Activated naive CD4-positive, alpha-beta T cell treated with anti-CD3 and anti-CD28 coated beads, Interleukin-2, amount 50 U/mL, for 24 hours (primary cell): ENCODE data around the gene CGREF1.
A peak's percentile ranks its signal among the peaks of the same experiment; 100 is the strongest.
"Not testable (repeated sequence)": the region's sequence is repeated elsewhere in the genome, so short reads cannot be mapped to it uniquely, and the experiment has no call there.

ENCODE experiments used
- H3K27ac Mint-ChIP-seq: one replicate; pipeline ENCODE4 v1.8.0; 2021; ENCODE audit warnings: mild to moderate bottlenecking, mixed read lengths
- H3K27me3 Mint-ChIP-seq: one replicate; pipeline ENCODE4 v1.8.0; 2021; ENCODE audit warnings: mixed read lengths
- H3K36me3 Mint-ChIP-seq: one replicate; pipeline ENCODE4 v1.8.0; 2021; ENCODE audit warnings: mixed read lengths
- H3K4me1 Mint-ChIP-seq: one replicate; pipeline ENCODE4 v1.8.0; 2021; ENCODE audit warnings: mixed read lengths
- H3K4me3 Mint-ChIP-seq: one replicate; pipeline ENCODE4 v1.8.0; 2021; ENCODE audit warnings: mild to moderate bottlenecking, mixed read lengths
- H3K9me3 Mint-ChIP-seq: one replicate; pipeline ENCODE4 v1.8.0; 2021; ENCODE audit warnings: mixed read lengths

Gene CGREF1

GRCh38 chr2:27078267-27079194 lies 40.4 kb downstream of the CGREF1 start, which contains the start of gene EMILIN1:
Gene EMILIN1 (plus strand): TSS chr2:27078615. CDS start chr2:27079066, 451 bp downstream.
- H3K4me3 Mint-ChIP-seq, result no peak within 1 kb of the TSS

GRCh38 chr2:27077231-27077630 lies 41.7 kb downstream of the CGREF1 start:
- Mint-ChIP-seq H3K4me3 (no peak overlapping the region), H3K27me3 (no peaks in the 10 kb centered on the region), H3K27ac (no peak overlapping the region), H3K4me1 (peaks cover 60% of the 10 kb centered on the region), H3K36me3 (no peaks in the 10 kb centered on the region), H3K9me3 (no peaks in the 10 kb centered on the region)

More at GRCh38 chr2:27078267-27079194, 40.4 kb downstream of the CGREF1 start, which contains the start of gene EMILIN1:
- H3K27me3 Mint-ChIP-seq, result no peaks in the 10 kb centered on the region
- no peaks in the 10 kb centered on the region for H3K9me3 Mint-ChIP-seq
- H3K4me1 Mint-ChIP-seq, result peaks cover 49% of the 10 kb centered on the region
- peak within 1 kb of the TSS; percentile 46 for H3K27ac Mint-ChIP-seq
- no peaks in the 10 kb centered on the region for H3K36me3 Mint-ChIP-seq

GRCh38 chr2:27076323-27076722 lies 42.6 kb downstream of the CGREF1 start:
- Mint-ChIP-seq H3K27me3 (no peaks in the 10 kb centered on the region), H3K4me3 (no peak overlapping the region)

GRCh38 chr2:27075566-27075871 lies 43.4 kb downstream of the CGREF1 start:
- not testable (repeated sequence) for H3K9me3 Mint-ChIP-seq, H3K4me3 Mint-ChIP-seq, H3K27me3 Mint-ChIP-seq, H3K36me3 Mint-ChIP-seq
- Mint-ChIP-seq H3K27ac (peak overlapping the region; percentile 3), H3K4me1 (peaks cover 58% of the 10 kb centered on the region)

More at GRCh38 chr2:27076323-27076722, 42.6 kb downstream of the CGREF1 start:
- Mint-ChIP-seq H3K9me3 (no peaks in the 10 kb centered on the region), H3K36me3 (no peaks in the 10 kb centered on the region), H3K27ac (peak overlapping the region; percentile 38), H3K4me1 (peaks cover 58% of the 10 kb centered on the region)

GRCh38 chr2:27074738-27075565 lies 44.0 kb downstream of the CGREF1 start:
- Mint-ChIP-seq H3K4me1 (peaks cover 59% of the 10 kb centered on the region), H3K4me3 (no peak overlapping the region)

GRCh38 chr2:27073782-27074181 lies 45.1 kb downstream of the CGREF1 start:
- Mint-ChIP-seq H3K4me3 (no peak overlapping the region), H3K36me3 (peaks cover 4% of the 10 kb centered on the region), H3K27me3 (no peaks in the 10 kb centered on the region), H3K9me3 (no peaks in the 10 kb centered on the region), H3K27ac (peak overlapping the region; percentile 93), H3K4me1 (peaks cover 70% of the 10 kb centered on the region)

More at GRCh38 chr2:27074738-27075565, 44.0 kb downstream of the CGREF1 start:
- Mint-ChIP-seq H3K27me3 (no peaks in the 10 kb centered on the region), H3K27ac (peak overlapping the region; percentile 91), H3K36me3 (peaks cover 2% of the 10 kb centered on the region), H3K9me3 (no peaks in the 10 kb centered on the region)

GRCh38 chr2:27072920-27073319 lies 46.0 kb downstream of the CGREF1 start:
- Mint-ChIP-seq H3K27ac (peak overlapping the region; percentile 51), H3K9me3 (no peaks in the 10 kb centered on the region), H3K36me3 (peaks cover 8% of the 10 kb centered on the region), H3K4me3 (peak overlapping the region; percentile 84), H3K27me3 (no peaks in the 10 kb centered on the region), H3K4me1 (peaks cover 78% of the 10 kb centered on the region)

- Mint-ChIP-seq H3K4me3 (peak overlapping the region; percentile 84), H3K36me3 (peaks cover 8% of the 10 kb centered on the region), H3K4me1 (peaks cover 84% of the 10 kb centered on the region), H3K27me3 (no peaks in the 10 kb centered on the region), H3K9me3 (no peaks in the 10 kb centered on the region), H3K27ac (peak overlapping the region; percentile 88)
Measured at GRCh38 chr2:27071990-27072830, 46.7 kb downstream of the CGREF1 start.

- Mint-ChIP-seq H3K4me1 (peaks cover 78% of the 10 kb centered on the region), H3K27me3 (no peaks in the 10 kb centered on the region), H3K36me3 (peaks cover 8% of the 10 kb centered on the region), H3K27ac (peak within 1 kb of the TSS; percentile 95), H3K9me3 (no peaks in the 10 kb centered on the region), H3K4me3 (peak within 1 kb of the TSS; percentile 99)
Measured at GRCh38 chr2:27071277-27071989, 47.5 kb downstream of the CGREF1 start, which contains the start of gene OST4. Gene OST4 (minus strand): TSS chr2:27071654.

GRCh38 chr2:27070653-27071276 lies 48.2 kb downstream of the CGREF1 start:
- H3K27ac Mint-ChIP-seq, result peak overlapping the region; percentile 95
- peaks cover 13% of the 10 kb centered on the region for H3K36me3 Mint-ChIP-seq
- no peaks in the 10 kb centered on the region for H3K9me3 Mint-ChIP-seq
- H3K4me3 Mint-ChIP-seq, result peak overlapping the region; percentile 99
- no peaks in the 10 kb centered on the region for H3K27me3 Mint-ChIP-seq
- H3K4me1 Mint-ChIP-seq, result peaks cover 79% of the 10 kb centered on the region

GRCh38 chr2:27069961-27070618 lies 48.8 kb downstream of the CGREF1 start:
- H3K36me3 Mint-ChIP-seq, result peaks cover 15% of the 10 kb centered on the region
- peaks cover 73% of the 10 kb centered on the region for H3K4me1 Mint-ChIP-seq
- peak overlapping the region; percentile 73 for H3K27ac Mint-ChIP-seq
- no peaks in the 10 kb centered on the region for H3K27me3 Mint-ChIP-seq
- peak overlapping the region; percentile 99 for H3K4me3 Mint-ChIP-seq
- no peaks in the 10 kb centered on the region for H3K9me3 Mint-ChIP-seq

GRCh38 chr2:27069436-27069835 lies 49.5 kb downstream of the CGREF1 start:
- H3K36me3 Mint-ChIP-seq, result peaks cover 15% of the 10 kb centered on the region
- H3K27ac Mint-ChIP-seq, result peak overlapping the region; percentile 73

GRCh38 chr2:27067385-27067784 lies 51.5 kb downstream of the CGREF1 start:
- H3K9me3 Mint-ChIP-seq, result no peaks in the 10 kb centered on the region
- H3K27me3 Mint-ChIP-seq, result no peaks in the 10 kb centered on the region
- peaks cover 54% of the 10 kb centered on the region for H3K4me1 Mint-ChIP-seq
- no peak overlapping the region for H3K27ac Mint-ChIP-seq
- H3K4me3 Mint-ChIP-seq, result no peak overlapping the region
- peaks cover 18% of the 10 kb centered on the region for H3K36me3 Mint-ChIP-seq

More at GRCh38 chr2:27069436-27069835, 49.5 kb downstream of the CGREF1 start:
- peaks cover 67% of the 10 kb centered on the region for H3K4me1 Mint-ChIP-seq
- no peaks in the 10 kb centered on the region for H3K9me3 Mint-ChIP-seq
- peak overlapping the region; percentile 99 for H3K4me3 Mint-ChIP-seq
- H3K27me3 Mint-ChIP-seq, result no peaks in the 10 kb centered on the region

- H3K27ac Mint-ChIP-seq, result peak overlapping the region; percentile 49
- H3K4me3 Mint-ChIP-seq, result no peak overlapping the region
- H3K9me3 Mint-ChIP-seq, result no peaks in the 10 kb centered on the region
- H3K27me3 Mint-ChIP-seq, result no peaks in the 10 kb centered on the region
- H3K4me1 Mint-ChIP-seq, result peaks cover 38% of the 10 kb centered on the region
- H3K36me3 Mint-ChIP-seq, result peaks cover 16% of the 10 kb centered on the region
Measured at GRCh38 chr2:27065128-27065527, 53.8 kb downstream of the CGREF1 start.
